Transverse colon (tissue), 3 donors: ENCODE data around the gene MZF1.
"Not testable (repeated sequence)": the region's sequence is repeated elsewhere in the genome, so short reads cannot be mapped to it uniquely, and the experiment has no call there.

ENCODE experiments used
- POLR2A ChIP-seq: fragments of 450-650 bp; IDR thresholded peaks from one replicate; pipeline ENCODE4 v1.6.1; 2016; ENCODE audit warnings: antibody characterized with exemption, mild to moderate bottlenecking, moderate library complexity
- TF ChIP-seq, protein P1 (sequence below), 5 experiments: fragments of 200-600 bp in 3 of 5; fragments of 450-650 bp in 2 of 5; sonication (generic) in 3 of 5; IDR thresholded peaks; 1 replicate in 2 of 5; 2 replicates in 3 of 5; pipeline ENCODE4 v1.5.1; 2016 to 2017; ENCODE audit warnings: antibody characterized with exemption in 5 of 5, inconsistent platforms in 3 of 5, mild to moderate bottlenecking in 2 of 5, moderate library complexity in 1 of 5

GRCh38 chr19:58542641-58543372, 30.3 kb downstream of the MZF1 start:
- TF ChIP-seq, protein P1, sequence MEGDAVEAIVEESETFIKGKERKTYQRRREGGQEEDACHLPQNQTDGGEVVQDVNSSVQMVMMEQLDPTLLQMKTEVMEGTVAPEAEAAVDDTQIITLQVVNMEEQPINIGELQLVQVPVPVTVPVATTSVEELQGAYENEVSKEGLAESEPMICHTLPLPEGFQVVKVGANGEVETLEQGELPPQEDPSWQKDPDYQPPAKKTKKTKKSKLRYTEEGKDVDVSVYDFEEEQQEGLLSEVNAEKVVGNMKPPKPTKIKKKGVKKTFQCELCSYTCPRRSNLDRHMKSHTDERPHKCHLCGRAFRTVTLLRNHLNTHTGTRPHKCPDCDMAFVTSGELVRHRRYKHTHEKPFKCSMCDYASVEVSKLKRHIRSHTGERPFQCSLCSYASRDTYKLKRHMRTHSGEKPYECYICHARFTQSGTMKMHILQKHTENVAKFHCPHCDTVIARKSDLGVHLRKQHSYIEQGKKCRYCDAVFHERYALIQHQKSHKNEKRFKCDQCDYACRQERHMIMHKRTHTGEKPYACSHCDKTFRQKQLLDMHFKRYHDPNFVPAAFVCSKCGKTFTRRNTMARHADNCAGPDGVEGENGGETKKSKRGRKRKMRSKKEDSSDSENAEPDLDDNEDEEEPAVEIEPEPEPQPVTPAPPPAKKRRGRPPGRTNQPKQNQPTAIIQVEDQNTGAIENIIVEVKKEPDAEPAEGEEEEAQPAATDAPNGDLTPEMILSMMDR (IDR thresholded peaks at IDR 0.05): not testable (repeated sequence)
- TF ChIP-seq POLR2A: not testable (repeated sequence)
